ENCODE data around the gene UCK2.

GRCh38 chr1:165828669-165829329 lies 1.4 kb downstream of the UCK2 start:
- TF ChIP-seq, protein P1, sequence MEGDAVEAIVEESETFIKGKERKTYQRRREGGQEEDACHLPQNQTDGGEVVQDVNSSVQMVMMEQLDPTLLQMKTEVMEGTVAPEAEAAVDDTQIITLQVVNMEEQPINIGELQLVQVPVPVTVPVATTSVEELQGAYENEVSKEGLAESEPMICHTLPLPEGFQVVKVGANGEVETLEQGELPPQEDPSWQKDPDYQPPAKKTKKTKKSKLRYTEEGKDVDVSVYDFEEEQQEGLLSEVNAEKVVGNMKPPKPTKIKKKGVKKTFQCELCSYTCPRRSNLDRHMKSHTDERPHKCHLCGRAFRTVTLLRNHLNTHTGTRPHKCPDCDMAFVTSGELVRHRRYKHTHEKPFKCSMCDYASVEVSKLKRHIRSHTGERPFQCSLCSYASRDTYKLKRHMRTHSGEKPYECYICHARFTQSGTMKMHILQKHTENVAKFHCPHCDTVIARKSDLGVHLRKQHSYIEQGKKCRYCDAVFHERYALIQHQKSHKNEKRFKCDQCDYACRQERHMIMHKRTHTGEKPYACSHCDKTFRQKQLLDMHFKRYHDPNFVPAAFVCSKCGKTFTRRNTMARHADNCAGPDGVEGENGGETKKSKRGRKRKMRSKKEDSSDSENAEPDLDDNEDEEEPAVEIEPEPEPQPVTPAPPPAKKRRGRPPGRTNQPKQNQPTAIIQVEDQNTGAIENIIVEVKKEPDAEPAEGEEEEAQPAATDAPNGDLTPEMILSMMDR (IDR thresholded peaks at IDR 0.05) = no peak
- TF ChIP-seq EP300 (IDR thresholded peaks at IDR 0.05) = no peak
